ENCODE measurements around the gene HPCAL4. TPM values are rescaled to one million over a fixed set of nuclear protein-coding genes. Genes with fewer than 3 reads are reported as not detected.

The HPCAL4 gene
- total and polyA plus RNA-seq, 12 donors: 0.07 to 3.7 (median 0.22) TPM

DNA sequence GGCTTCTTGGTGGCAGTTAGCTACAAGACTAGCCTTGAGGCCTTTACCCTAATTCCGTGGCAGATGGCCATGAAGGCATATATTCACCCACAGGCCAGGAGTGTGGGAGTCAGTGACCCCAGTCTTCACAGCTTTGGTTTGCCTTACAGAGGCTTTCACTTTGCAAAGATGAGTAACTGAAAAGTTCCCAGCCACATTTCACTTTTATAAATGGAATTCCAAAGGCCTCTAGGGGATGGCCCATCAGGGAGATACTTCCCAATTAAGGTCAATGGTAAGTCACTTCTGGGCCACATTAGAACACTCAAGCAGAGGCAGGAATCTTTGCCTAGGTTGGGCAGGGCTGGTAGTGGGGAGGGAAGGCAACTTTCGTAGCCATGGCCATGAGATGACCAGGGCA is 38.7 kb downstream of the HPCAL4 start:
- 78 to 86% methylated on average over 2 of the region's 2 CpGs for WGBS, 2 donors
- peak overlapping the region; percentile 34 to 76 (median 63) for H3K27ac ChIP-seq
- H3K27me3 ChIP-seq: peaks cover 0 to 11% (median 0%) of the 10 kb centered on the region in 7 donors
- ATAC-seq: peak in 6 of 8 donors; percentile 2 to 13 (median 8)
- no peaks in the 10 kb centered on the region for H3K9me3 ChIP-seq
- intact Hi-C loops (cut with DNase I): loop anchor here in 9 of 10 donors (1.0 to 5.0 kb wide), 5 partner anchors 44 to 48 kb away; no protein-coding TSS in a partner anchor
- no peak overlapping the region for H3K4me3 ChIP-seq
- TF ChIP-seq, protein P1, sequence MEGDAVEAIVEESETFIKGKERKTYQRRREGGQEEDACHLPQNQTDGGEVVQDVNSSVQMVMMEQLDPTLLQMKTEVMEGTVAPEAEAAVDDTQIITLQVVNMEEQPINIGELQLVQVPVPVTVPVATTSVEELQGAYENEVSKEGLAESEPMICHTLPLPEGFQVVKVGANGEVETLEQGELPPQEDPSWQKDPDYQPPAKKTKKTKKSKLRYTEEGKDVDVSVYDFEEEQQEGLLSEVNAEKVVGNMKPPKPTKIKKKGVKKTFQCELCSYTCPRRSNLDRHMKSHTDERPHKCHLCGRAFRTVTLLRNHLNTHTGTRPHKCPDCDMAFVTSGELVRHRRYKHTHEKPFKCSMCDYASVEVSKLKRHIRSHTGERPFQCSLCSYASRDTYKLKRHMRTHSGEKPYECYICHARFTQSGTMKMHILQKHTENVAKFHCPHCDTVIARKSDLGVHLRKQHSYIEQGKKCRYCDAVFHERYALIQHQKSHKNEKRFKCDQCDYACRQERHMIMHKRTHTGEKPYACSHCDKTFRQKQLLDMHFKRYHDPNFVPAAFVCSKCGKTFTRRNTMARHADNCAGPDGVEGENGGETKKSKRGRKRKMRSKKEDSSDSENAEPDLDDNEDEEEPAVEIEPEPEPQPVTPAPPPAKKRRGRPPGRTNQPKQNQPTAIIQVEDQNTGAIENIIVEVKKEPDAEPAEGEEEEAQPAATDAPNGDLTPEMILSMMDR (IDR thresholded peaks at IDR 0.05): no peak
- H3K4me1 ChIP-seq: peaks cover 7 to 73% (median 29%) of the 10 kb centered on the region in 9 donors
- DNase-seq: no peak
- H3K36me3 ChIP-seq: no peaks in the 10 kb centered on the region

DNA sequence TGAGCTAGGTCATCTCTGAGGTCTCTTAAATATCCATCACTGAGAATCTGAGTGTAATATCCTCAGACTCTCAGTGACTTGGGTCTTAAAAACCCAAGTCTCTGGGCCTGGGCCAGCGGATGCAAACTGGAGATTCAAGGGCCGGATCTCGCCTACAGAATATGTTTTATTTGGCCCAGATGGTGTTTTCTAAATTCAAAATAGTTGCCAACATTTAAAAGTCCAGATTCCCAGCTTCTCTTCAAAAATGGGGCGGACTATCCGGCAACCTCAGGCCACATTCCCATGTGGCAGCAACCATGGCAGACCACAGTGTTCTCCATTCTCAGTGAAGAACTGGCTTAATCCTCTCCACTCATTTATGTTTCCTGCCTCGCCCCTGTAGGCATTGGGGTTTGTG is 39.1 kb downstream of the HPCAL4 start:
- Histone ChIP-seq H3K9me3 (no peaks in the 10 kb centered on the region), H3K4me1 (peaks cover 7 to 77% (median 34%) of the 10 kb centered on the region in 9 donors), H3K36me3 (no peaks in the 10 kb centered on the region), H3K27me3 (peaks cover 0 to 11% (median 0%) of the 10 kb centered on the region in 7 donors), H3K4me3 (no peak overlapping the region), H3K27ac (peak overlapping the region; percentile 34 to 76 (median 63))
- TF ChIP-seq, protein P1 (IDR thresholded peaks at IDR 0.05): no peak
- ATAC-seq: peak; percentile 25 to 71 (median 50)
- WGBS, 2 donors: 62 to 64% methylated on average over 6 of the region's 6 CpGs
- peak; percentile 62 to 69 for DNase-seq
- intact Hi-C loops (cut with DNase I): loop anchor here in 9 of 10 donors (1.0 to 5.0 kb wide), 5 partner anchors 43 to 47 kb away; no protein-coding TSS in a partner anchor

DNA sequence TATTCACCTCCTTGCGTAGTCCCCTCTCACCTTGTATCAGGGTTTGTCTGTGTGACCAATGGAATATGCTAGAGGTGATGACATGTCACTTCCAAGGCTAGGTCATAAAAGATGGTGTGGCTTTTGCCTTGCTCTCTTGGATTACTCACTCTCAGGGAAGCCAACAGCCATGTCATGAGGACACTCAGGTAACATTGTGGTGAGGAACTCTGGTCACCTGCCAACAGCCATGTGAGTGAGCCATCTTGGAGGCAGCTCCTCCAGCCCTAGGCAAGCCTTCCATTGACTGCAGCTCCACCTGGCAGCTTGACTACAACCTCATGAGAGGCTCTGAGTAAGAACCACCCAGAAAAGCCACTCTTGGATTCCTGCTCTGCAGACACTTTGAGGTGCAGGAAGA is 40.8 kb downstream of the HPCAL4 start:
- intact Hi-C loops (cut with DNase I): loop anchor here in 1 of 10 donors (5.0 kb wide), 1 partner anchor 43 kb away; no protein-coding TSS in a partner anchor
- Histone ChIP-seq H3K9me3 (no peaks in the 10 kb centered on the region), H3K4me1 (peaks cover 14 to 78% (median 37%) of the 10 kb centered on the region in 9 donors), H3K27ac (peak overlapping the region in 4 of 10 donors; percentile 5 to 56 (median 36)), H3K27me3 (peaks cover 0 to 11% (median 0%) of the 10 kb centered on the region in 7 donors), H3K4me3 (no peak overlapping the region), H3K36me3 (no peaks in the 10 kb centered on the region)
- no peak for DNase-seq
- no peak for ATAC-seq
- 92 to 96% methylated on average over 1 of the region's 1 CpG for WGBS, 2 donors
- TF ChIP-seq, protein P1 (IDR thresholded peaks at IDR 0.05): no peak

DNA sequence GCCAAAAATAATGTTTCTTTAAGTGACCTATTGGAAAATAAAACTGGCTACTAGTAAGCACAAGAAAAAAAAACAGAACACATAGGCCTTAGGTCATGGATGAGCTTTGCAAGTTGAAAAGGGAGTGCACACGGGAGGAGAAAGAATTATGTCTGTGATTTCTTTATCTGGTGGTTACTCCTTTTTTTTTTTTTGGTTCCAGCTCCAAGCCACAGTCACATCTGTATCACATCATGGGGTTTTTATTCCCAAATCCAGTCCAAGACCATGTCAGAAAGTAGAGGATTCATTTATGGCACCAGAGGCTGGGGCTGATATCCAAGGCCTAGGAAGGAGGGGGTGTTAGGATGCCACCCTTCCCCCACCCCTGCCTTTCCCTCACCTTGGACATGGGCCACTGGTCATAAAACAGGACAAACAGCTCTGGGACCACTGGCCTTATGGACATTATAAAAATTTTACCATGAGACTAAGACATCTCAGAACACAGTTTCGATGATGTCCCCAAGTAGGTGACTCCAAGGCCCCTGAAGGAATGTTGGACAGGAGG is 41.5 kb downstream of the HPCAL4 start:
- H3K4me1 ChIP-seq: peaks cover 11 to 78% (median 37%) of the 10 kb centered on the region in 9 donors
- ATAC-seq (no peak), DNase-seq (no peak)
- H3K4me3 ChIP-seq: no peak overlapping the region
- H3K9me3 ChIP-seq: no peaks in the 10 kb centered on the region
- intact Hi-C loops (cut with DNase I): loop anchor here in 1 of 10 donors (5.0 kb wide), 1 partner anchor 42 kb away; no protein-coding TSS in a partner anchor
- H3K27ac ChIP-seq: peak overlapping the region in 3 of 10 donors; percentile 50 to 84 (median 56)
- 83 to 89% methylated on average over 2 of the region's 2 CpGs for WGBS, 2 donors
- peaks cover 0 to 11% (median 0%) of the 10 kb centered on the region in 7 donors for H3K27me3 ChIP-seq
- H3K36me3 ChIP-seq: no peaks in the 10 kb centered on the region
- TF ChIP-seq, protein P1 (IDR thresholded peaks at IDR 0.05): no peak

Data from heart right ventricle (tissue), 16 donors.